GM12891 (cell line): ENCODE measurements around the gene LHFPL2.

Experiments
- PAX5 ChIP-seq: IDR thresholded peaks from 2 replicates; pipeline ENCODE4 v1.6.1; 2011; ENCODE audit warnings: low read length, moderate library complexity, mild to moderate bottlenecking; ENCODE audit not compliant: insufficient read depth, severe bottlenecking
- POLR2A ChIP-seq: IDR thresholded peaks from 2 replicates; pipeline ENCODE4 v1.6.1; 2011; ENCODE audit warnings: low read depth, low read length, control low read depth
- POLR2AphosphoS5 ChIP-seq: IDR thresholded peaks from 2 replicates; pipeline ENCODE4 v1.6.1; 2011; ENCODE audit warnings: low read depth, low read length, control low read depth
- POU2F2 ChIP-seq: IDR thresholded peaks from 2 replicates; pipeline ENCODE4 v1.6.1; 2011; ENCODE audit warnings: low read depth, mild to moderate bottlenecking, control low read depth, low read length, moderate library complexity
- TAF1 ChIP-seq: IDR thresholded peaks from 2 replicates; pipeline ENCODE4 v1.6.1; 2011; ENCODE audit warnings: low read depth, low read length, control low read depth

DNA sequence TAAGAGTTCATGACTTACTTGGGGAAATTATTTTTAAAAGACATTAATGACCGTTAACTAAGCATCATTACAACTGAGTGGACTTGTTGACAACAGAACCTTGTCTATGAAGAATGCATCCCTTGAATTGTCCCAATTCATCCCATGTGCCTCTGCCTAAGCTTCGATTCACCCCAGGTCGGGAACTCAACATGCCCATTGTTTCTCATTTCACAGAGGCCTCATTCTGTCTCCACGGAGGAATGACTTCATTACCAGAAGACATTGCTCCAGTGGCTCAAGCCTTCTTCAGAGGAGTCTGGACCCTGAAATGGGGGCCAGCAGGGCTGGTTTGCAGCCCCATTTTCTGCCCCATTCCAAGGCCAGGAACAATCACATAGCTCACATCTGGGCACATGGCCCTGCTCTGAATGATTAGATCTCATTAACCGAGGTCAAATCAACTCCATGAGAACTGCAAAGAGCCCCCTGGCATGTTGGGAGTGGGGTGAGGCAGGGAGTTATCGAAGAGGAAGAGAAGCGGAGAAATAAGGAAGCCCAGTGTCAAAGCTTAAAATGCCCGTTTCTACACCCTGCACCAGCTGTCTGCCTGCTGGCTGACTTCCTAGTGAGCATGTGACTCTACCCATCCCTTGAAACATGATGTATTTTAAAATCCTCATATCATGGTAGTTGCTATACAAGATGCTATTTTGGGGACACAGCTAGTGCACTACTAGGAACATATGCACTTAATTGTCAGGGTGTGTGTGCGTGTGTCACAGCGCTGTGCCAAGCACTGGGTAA, 137.3 kb downstream of the LHFPL2 start:
- TF ChIP-seq PAX5: no peak
- no peak for TF ChIP-seq POLR2A
- no peak for TF ChIP-seq TAF1
- no peak for TF ChIP-seq POLR2AphosphoS5
- no peak for TF ChIP-seq POU2F2
